Osteoblast (primary cell): ENCODE data around the gene TEKT2. TPM values are rescaled to one million over a fixed set of nuclear protein-coding genes. Genes with fewer than 3 reads are reported as not detected.

Source experiments
- DNase-seq: peaks from one replicate; pipeline ENCODE4 v3.0.0; 2011; ENCODE audit warnings: low spot score, mixed read lengths; ENCODE audit not compliant: insufficient read length; ENCODE audit errors: missing footprints
- H2AFZ ChIP-seq: 2 replicates; pipeline ENCODE4 v1.6.0; 2011; ENCODE audit warnings: mild to moderate bottlenecking, low read length
- H3K27ac ChIP-seq: 2 replicates; pipeline ENCODE4 v1.5.1; 2011; ENCODE audit warnings: mild to moderate bottlenecking, low read depth, low read length, moderate library complexity
- H3K27me3 ChIP-seq: 2 replicates; pipeline ENCODE4 v1.6.0; 2012; ENCODE audit warnings: mild to moderate bottlenecking, control low read depth, inconsistent platforms, low read length, moderate library complexity; ENCODE audit not compliant: insufficient read depth
- H3K36me3 ChIP-seq: 2 replicates; pipeline ENCODE4 v1.5.1; 2011; ENCODE audit warnings: mild to moderate bottlenecking, low read length, control low read depth, moderate library complexity; ENCODE audit not compliant: insufficient read depth
- H3K4me1 ChIP-seq: 2 replicates; pipeline ENCODE4 v1.5.1; 2011; ENCODE audit warnings: mild to moderate bottlenecking, low read length, control low read depth, moderate library complexity; ENCODE audit not compliant: insufficient read depth
- H3K4me2 ChIP-seq: 2 replicates; pipeline ENCODE4 v1.6.0; 2011; ENCODE audit warnings: mild to moderate bottlenecking, low read length; ENCODE audit not compliant: insufficient read depth
- H3K4me3 ChIP-seq: fragments of 200-600 bp; sonication (generic); 3 replicates; pipeline ENCODE4 v1.5.1; 2012; ENCODE audit warnings: mild to moderate bottlenecking, low read length, inconsistent platforms; ENCODE audit not compliant: insufficient read depth
- H3K79me2 ChIP-seq: 2 replicates; pipeline ENCODE4 v1.6.0; 2012; ENCODE audit warnings: mild to moderate bottlenecking, low read length, control low read depth, inconsistent platforms; ENCODE audit not compliant: insufficient read depth
- H3K9me3 ChIP-seq: 2 replicates; pipeline ENCODE4 v1.5.1; 2011; ENCODE audit warnings: low read depth, low read length, control low read depth
- H4K20me1 ChIP-seq: 2 replicates; pipeline ENCODE4 v1.6.0; 2012; ENCODE audit warnings: mild to moderate bottlenecking, low read length, control low read depth; ENCODE audit not compliant: insufficient read depth
- CTCF ChIP-seq: IDR thresholded peaks from 2 replicates; pipeline ENCODE4 v1.5.1; 2011; ENCODE audit warnings: mild to moderate bottlenecking, low read depth, low read length, moderate library complexity; ENCODE audit errors: extremely low read depth
- total RNA-seq: library from RNA; depleted of rRNA; stranded (reverse); fragments of >200 nt; gene quantifications from 2 replicates; pipeline ENCODE4 v1.2.3, GENCODE V29; 2012

TEKT2 gene
- total RNA-seq, 1 donor: not detected

GRCh38 chr1:36095760-36096405 lies 12.0 kb downstream of the TEKT2 start:
- peaks cover 44% of the 10 kb centered on the region for H3K36me3 ChIP-seq
- TF ChIP-seq CTCF: no peak
- peaks cover 5% of the 10 kb centered on the region for H4K20me1 ChIP-seq

GRCh38 chr1:36096500-36097432 lies 12.9 kb downstream of the TEKT2 start:
- Histone ChIP-seq H3K36me3 (peaks cover 35% of the 10 kb centered on the region), H3K27me3 (no peaks in the 10 kb centered on the region), H3K4me3 (no peak overlapping the region), H3K4me1 (peaks cover 10% of the 10 kb centered on the region), H2AFZ (no peak overlapping the region), H3K4me2 (no peak overlapping the region), H4K20me1 (peaks cover 5% of the 10 kb centered on the region), H3K79me2 (peaks cover 13% of the 10 kb centered on the region), H3K27ac (no peak overlapping the region), H3K9me3 (no peaks in the 10 kb centered on the region)
- peak; percentile 41 for TF ChIP-seq CTCF
- peak; percentile 87 for DNase-seq

More at GRCh38 chr1:36095760-36096405, 12.0 kb downstream of the TEKT2 start:
- Histone ChIP-seq H3K9me3 (no peaks in the 10 kb centered on the region), H3K27ac (no peak overlapping the region), H3K4me1 (peaks cover 10% of the 10 kb centered on the region), H3K27me3 (no peaks in the 10 kb centered on the region), H3K4me2 (no peak overlapping the region), H3K4me3 (no peak overlapping the region), H2AFZ (no peak overlapping the region), H3K79me2 (peaks cover 22% of the 10 kb centered on the region)
- peak; percentile 51 for DNase-seq

- Histone ChIP-seq H3K79me2 (peaks cover 3% of the 10 kb centered on the region), H2AFZ (no peak overlapping the region), H3K9me3 (no peaks in the 10 kb centered on the region), H4K20me1 (peaks cover 5% of the 10 kb centered on the region), H3K4me3 (no peak overlapping the region), H3K4me1 (peaks cover 10% of the 10 kb centered on the region), H3K27ac (no peak overlapping the region), H3K4me2 (no peak overlapping the region), H3K36me3 (peaks cover 24% of the 10 kb centered on the region), H3K27me3 (no peaks in the 10 kb centered on the region)
- TF ChIP-seq CTCF: no peak
- peak; percentile 51 for DNase-seq
Observed at GRCh38 chr1:36097693-36098585, 14.0 kb downstream of the TEKT2 start.
